NK-92 (cell line): ENCODE data around the gene BRMS1.
"Not testable (repeated sequence)": the region's sequence is repeated elsewhere in the genome, so short reads cannot be mapped to it uniquely, and the experiment has no call there.

Experiments used
- DNase-seq: peaks from one replicate; lab custom pipeline; 2025; ENCODE audit not compliant: unreplicated experiment; lab: John Stamatoyannopoulos, UW

BRMS1 gene

DNA sequence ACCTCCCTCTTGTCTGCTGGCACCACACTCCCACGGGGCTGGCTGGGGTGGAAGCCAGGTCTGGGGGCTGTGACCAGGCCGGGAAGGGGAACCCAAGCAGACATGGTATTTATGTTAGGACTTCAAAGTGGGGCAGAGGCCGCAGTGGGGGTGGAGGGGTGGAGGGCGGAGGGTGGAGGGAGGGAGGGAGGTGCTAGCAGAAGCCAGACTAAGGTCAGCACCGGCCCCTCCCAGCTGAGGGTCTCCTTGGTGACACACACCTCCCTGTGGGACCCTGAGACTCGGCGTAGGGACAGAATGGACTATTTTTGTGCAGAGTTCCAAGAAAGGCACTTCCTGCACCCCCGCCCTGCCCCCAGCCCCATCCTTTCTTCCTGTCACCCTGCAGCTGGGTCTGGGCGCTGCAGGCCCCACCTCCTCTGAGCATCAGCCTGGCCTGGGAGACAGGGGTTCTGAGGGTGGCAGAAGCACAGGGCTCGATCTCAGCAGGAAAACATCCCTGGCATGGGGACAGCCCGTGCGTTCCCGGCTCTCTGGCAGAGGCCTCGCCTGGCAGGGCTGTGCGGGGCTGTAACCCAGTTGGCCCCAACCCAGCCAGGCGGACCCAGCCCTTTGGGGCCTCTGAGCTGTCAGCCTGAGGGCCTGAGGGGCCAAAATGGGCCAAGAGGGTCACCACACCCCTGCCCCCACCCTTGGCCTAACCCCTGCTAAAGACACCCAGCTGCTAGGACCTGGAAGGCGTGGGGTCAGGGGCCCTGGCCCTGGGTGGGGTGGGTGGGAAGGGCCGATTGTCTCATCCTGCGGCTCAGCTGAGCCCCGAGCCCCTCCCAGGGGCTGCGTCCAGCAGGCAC is 18.4 kb downstream of the BRMS1 start:
- DNase-seq, result no peak

DNA sequence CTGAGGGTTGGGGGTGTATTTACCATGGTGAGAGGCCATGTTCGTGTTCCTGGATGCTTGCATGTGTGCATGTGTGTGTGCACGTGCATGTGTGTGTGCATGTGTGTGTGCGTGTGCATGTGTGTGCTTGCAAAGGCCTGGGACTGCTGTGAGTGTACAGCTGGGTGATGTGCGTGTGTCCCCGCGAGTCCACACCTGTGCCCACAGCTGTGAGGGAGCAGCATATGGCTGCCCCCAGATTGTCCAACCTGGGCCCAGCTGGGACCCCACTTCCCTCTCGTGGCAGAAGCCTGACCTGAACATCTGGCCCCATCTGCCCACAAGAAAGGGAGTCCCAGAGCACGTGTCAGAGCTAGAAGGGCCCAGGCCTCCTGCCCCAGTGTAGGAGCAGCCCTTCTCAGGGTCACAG is 19.6 kb downstream of the BRMS1 start:
- no peak for DNase-seq

DNA sequence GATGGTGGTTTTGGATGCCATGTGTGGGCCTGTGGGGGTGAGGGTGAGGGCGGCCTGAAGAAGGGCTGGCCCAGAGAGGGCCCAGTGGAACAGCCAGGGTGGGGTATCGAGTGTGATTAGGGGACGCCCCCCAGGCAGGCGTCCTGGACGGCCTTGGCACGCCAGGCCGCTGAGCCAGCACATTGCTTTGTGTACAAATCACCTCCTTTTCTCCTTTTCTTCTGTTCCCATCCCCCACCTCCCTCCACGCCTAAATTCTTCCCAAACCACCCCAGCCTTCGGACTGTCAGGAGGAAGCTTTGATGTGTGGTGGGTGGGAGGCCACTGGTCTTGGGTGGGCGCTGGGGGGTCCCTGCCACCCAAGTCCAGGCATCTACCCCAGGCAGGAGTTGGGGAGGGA is 20.2 kb downstream of the BRMS1 start:
- DNase-seq, result no peak

DNA sequence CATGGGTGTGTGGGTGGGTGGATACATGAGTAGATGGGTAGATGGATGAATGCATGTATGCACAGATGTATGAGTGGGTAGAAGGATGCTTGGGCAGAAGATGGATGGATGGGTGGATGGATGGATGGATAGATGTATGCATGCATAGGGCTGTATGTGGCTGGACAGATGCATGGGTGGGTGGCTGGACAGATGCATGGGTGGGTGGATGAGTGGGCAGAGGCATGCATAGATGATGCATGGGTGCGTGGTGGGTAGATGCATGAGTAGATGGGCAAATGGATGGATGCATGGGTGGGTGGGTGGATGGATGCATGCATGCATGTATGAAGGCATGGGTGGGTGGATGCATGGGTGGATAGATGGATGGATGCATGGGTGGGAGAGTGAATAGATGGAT is 21.2 kb downstream of the BRMS1 start:
- no peak for DNase-seq

DNA sequence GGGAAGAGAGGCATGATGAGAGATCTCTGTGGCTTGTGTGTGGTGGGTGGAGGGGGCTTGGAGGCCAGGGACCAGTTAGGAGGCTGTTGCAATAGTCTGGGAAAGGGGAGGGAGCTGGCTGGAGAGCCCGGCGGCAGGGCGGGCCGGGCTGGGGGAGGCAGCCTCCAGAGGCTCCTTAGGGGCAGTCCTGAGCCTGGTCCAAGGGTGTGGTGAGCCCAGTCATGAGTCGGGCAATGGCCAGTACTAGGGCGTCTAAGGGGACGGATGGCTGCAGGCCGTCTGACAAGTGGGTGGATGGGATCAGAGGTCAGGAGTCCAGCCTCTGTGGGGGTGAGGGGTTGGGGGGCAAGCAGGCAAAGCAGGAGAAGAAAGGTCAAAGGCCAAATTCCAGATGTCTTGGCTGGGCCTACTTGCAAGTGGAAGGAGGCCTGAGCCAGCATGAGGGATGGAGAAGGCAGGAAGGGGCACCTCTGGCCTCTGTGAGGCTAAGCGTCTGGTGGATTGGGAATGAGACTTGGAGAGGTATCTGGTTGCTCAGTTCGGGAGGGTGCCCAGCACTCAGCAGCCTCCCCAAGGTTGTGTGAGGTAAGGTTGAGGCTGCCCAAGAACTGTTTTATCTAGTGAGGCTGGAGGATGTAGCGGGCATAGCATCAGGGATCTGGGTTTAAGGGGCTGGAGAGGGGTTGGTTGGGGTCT is 22.0 kb downstream of the BRMS1 start:
- DNase-seq, result no peak

DNA sequence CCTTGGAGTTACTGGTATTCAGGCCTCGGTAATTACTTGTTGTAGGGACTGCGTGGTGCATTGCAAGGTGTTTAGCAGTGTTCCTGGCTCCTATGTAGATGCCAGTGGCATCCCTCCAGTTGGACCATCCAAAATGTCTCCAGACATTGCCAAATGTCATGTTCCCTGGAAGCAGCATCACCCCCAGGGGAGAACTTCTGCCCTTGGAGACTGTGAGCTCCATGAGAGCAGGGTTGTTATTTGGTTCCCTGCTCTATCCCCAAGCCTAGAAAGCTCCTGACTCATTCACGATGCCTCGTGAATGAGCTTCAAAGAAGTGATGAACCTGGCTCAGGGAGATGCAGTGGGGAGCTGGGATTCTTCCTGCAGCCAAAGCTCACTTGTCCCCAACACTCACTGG is 23.3 kb downstream of the BRMS1 start:
- DNase-seq, result no peak

DNA sequence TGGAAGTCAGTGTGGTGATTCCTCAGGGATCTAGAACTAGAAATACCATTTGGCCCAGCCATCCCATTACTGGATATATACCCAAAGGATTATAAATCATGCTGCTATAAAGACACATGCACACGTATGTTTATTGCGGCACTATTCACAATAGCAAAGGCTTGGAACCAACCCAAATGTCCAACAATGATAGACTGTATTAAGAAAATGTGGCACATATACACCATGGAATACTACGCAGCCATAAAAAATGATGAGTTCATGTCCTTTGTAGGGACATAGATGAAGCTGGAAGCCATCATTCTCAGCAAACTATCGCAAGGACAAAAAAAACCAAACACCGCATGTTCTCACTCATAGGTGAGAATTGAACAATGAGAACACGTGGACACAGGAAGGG is 24.2 kb downstream of the BRMS1 start:
- DNase-seq, result not testable (repeated sequence)

DNA sequence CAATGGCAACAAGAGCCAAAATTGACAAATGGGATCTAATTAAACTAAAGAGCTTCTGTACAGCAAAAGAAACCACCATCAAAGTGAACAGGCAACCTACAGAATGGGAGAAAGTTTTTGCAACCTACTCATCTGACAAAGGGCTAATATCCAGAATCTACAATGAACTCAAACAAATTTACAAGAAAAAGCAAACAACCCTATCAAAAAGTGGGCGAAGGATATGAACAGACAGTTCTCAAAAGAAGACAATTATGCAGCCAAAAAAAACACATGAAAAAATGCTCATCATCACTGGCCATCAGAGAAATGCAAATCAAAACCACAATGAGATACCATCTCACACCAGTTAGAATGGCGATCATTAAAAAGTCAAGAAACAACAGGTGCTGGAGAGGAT is 24.6 kb downstream of the BRMS1 start:
- DNase-seq, result not testable (repeated sequence)

DNA sequence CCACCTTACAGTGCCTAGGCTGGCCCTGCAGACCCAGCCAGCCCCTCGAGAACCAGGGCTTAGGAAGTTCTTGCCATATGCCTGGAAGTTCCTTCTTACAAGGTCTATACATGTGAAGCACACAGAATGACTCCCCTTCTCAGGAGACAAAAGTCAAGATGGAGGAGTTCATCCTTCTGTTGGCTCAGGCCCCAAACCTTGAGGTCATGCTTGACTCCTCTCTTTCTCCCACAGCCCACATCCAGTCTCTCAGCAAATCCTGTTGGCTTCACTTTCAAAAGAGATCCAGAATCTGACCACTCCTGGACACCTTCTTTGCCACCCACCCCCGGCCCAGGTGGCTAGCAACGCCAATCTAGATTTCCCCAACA is 26.3 kb downstream of the BRMS1 start:
- no peak for DNase-seq

DNA sequence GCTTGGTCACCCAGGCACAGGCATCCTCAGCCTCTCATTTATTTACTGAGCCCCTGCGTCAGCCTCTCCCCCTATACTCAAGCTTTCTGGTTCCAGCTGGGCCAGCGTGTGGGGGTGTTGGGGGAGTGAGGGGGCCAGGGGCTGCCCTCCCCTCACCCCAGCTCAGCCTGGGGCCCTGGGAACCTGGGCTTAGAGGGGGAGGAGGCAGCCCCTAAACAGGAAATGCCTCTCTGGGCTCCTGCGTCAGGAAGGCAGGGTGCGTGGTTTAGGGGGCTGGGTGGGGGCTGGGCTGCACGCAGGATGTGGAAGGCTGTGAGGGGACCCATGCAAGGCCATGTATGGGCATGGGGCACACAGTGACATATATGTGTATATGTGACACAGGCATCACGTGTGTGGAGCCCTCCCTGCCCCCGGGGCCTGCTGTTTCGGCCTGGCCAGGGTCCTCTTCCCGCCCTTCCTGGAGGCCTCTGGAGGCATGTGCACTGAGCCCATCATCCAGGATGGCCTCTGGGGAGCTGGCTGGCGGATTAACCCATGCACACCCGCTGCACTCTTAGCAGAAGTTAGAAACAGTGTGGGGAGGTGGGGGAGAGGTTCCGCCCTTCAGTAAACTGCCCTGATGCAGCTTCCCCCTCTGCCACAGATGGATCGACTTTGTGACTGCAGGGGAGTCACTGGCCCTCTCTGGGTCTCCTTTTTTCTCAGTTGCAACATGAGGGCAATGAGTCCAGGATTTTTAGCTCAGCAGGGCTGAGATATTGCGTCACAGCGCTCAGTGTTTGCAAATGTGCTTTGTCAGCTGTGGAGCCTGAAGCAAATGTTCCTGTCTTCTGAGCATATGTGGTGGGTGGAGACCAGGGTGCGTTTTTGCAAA is 26.9 kb downstream of the BRMS1 start:
- peak; percentile 60 for DNase-seq

DNA sequence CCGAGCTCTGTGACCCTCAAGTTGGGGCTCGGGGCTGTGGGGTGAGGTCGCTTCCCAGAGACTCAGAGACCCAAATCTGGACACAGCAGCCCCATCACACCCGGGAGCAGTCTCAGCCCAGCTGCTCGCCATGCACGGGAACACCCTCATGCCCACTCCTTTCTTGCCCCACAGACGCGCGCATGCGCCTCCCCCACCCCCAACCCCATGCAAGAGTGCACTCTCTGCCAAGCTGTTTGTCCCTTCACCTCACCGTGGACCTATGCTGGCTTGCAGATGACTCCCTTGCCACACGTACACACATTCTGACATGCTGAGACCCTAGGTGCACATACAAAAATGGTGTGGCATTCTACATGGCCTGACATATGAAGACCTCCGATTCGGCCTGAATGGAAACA is 27.6 kb downstream of the BRMS1 start:
- DNase-seq, result no peak

DNA sequence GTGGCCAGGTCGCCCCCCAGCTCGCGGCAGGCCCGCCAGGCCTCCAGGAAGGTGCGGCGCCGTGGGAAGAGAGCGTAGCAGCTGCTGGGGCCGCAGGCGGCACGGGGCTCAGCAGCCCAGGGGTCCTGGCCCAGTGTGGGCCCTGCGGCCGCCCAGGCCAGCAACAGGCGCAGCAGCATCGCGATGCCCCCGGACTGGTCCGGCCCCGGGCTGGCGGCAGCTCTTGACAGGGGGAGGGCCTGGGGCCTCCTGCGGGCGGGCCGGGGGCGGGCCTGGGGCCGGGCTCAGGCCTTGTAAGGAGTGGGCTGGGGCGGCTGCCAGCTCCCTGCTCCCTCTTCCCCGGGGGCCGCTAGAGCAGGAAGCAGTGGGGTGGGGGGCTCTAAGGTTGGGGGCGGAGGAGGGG is 28.1 kb downstream of the BRMS1 start, which contains the start of gene CD248:
Gene CD248, minus strand, starts transcription at position 196 of the 403 bp plus-strand sequence. Its CDS starts 17 bp downstream, at position 179.
- DNase-seq, result no peak

DNA sequence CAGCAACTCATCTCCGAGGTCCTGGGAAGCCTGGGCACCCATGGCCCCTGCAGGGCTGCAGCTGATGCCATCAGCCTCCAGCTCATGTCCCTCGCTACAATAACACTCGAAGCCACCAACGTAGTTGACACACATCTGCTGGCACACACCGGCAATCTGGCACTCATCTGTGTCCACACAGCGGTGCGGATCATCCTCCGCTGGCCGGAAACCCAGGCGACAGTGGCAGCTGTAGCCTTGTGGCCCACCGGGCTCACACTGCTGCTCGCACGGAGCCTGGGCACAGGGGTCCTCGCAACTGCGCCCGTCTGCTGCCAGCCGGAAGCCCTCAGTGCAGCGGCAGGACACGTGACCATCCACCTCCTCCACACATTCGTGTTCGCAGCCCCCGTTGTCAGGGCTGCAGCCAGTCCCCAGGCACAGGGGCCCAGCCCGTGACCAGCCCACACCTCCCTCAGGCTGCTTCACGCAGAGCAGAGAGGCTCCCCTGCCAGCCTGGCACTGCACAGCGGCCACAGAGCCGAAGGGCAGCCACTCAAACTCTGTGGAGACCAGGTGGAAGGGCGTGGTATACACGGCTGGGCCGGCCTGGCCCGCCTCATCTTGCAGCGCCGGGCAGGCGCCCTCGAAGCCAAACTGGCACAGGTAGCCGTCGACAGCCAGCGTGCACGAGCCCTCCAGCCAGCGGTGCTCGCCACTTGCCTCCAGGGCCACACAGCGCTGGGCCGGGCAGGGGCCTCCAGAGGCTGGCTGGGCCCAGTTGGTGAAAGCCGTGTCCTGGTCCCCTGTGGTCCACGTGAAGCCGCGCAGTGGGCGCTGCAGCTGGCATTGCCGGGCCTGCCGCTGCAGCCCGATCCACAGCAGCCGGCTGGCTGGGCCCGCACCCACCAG is 28.7 kb downstream of the BRMS1 start:
- no peak for DNase-seq

DNA sequence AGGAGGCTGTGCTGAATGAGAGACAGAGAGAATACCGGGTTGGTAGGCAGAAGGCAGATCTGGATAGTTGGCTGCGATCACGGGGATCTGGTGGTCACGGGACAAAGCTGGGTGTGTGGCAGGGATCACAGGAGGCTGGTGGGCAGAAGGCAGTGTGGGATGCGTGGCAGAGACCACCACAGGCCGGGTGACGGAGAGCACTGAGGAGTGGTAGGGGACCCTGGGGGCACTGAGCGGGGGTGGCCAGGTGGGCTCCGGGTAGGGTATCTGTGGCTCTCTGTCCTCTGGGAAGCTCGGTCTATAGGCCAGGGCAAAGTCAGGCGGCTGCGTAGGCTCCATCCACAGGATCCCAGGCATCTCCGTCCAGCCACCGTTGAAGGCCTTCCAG is 29.4 kb downstream of the BRMS1 start:
- DNase-seq, result no peak

DNA sequence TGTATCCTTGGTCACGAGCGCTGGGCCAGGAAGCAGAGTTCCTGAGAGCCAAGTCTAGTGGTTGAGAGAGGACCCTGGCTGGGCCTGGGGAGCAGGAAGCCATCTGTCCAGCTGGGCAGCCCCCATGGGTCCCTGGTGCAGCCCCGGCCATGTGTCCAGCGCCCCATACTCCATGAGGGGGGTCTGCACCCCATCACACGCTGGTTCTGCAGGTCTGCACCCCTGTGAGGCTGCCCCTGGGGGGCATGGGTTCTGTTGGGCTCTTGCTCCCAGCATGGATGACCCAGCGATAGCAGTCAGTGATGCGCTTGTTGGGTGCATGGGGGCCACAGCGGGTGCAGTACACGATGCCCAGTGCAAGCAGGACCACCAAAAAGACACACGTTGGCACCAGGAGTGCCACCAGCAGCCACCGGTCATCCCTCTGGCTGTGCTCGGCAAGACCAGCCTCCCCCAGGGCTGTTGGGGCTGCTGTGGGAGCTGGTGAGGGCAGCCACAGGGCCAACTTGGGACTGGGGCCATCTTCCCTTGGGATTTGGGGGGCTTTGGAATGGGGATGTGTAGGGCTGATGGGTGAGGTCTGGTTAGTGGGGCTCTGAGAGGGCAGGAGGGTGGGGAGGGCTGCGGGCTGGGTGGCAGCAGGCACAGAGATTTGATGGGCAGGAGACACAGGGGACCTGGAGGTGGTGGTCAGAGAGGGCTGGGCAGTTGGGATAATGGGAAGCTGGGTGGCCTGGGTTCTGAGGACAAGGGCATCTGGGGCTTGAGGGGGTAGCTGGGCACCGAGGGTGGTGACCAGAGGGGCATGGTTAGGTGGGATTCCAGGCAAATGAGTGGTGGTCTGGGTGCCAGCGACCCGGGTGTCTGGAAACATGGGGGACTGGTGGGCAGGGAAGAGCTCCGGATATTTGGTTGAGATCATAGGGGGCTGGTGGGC is 30.1 kb downstream of the BRMS1 start:
- no peak for DNase-seq

DNA sequence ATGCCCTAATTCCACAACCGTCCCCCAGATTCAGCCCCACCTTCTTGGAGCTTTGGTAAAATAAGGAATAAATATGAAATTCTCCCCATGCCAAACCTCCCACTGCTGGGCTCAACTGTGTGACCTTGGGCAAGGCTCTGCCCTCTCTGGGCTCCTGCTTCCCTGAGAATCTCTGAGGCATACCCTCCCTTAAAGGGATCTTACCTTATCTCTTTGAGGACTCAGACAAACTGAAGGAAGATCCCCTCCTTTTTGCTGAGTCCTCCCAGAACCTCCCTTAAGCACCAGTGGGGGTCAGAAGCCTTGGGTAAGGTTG is 30.8 kb downstream of the BRMS1 start:
- no peak for DNase-seq

DNA sequence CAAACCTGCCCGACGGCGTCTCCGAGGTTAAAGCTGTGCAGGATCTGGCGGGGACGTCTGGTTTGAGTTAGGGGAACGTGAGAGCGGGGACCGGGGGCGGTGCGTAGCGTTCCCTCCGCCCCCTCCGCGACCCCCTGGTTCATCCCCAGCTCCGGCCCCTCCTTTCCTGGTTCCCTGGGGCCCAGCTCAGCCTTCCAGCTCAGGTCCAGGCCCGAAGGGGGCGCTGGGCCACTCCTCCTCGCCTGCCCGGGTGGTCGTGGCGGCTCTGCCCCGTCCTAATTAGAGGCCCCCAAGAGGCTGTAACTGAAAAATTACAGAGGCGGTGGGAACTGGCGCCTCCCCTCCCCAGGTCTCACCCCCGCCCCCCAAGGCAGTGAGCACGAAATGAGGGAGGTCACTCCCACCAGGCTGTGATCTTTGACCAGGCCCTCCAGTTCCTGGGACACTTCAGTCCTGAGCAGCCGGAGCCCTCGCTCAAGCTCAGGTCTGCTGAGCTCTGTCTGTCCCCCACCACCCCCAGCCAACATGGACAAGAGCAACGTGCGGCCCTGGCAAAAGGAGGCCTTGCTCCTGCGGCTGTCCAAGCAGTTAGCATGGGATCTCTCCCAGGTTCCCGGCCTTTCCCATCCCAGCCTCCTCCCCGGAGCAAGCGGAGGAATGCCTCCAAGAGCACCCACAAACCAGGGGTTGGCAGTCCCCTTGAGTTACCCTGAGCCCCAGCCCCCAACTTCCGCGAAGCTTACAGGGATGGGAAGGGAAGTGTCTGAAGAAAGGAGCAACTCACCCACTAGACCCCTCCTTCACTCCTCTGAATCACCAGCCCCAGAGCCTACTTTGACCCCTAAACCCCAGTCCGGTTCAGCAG is 31.4 kb downstream of the BRMS1 start:
- DNase-seq, result no peak

DNA sequence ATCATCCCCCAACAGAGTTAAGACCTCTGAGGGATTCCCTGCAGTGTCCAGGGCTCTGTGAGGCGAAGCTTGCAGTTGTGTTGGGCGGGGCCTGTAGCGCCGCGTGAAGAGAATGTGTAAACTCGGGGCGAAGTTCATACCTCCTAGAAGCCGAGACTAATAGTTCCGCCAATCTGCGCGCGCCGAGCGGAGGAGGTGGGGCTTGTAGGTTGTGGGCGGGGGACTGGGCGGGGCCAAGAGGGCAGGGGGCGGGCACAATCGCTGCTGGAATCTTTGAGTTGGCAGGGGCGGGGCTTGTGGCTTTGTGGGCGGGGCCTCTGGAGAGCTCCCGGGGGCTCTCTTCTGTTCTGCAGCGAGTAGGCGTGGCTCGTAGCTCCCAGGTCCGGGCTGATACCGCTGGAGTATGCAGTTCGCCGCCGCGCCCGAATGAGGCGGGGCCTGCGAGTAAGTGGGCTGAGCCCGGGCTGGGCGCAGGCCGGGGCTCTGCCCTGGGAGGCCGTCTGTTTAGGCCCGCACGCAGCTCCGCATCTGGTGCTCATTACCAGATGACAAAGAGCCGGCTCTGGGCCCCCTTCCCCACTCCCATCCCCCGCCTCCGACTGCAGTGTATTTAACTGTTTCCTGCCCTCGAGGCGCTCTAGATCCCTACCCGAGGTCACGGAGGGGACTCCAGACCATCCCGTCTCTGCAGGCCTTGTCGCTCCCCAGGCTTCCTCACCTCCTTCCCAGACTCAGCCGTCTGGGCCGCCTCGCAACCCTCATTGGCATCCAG is 32.2 kb downstream of the BRMS1 start:
- DNase-seq, result peak; percentile 89
